Eye (tissue), 1 donor: ENCODE results near the gene FRAT1.

Experiments
- DNase-seq: peaks from one replicate; pipeline ENCODE4 v3.0.0-alpha.2; 2015

FRAT1 gene

DNA sequence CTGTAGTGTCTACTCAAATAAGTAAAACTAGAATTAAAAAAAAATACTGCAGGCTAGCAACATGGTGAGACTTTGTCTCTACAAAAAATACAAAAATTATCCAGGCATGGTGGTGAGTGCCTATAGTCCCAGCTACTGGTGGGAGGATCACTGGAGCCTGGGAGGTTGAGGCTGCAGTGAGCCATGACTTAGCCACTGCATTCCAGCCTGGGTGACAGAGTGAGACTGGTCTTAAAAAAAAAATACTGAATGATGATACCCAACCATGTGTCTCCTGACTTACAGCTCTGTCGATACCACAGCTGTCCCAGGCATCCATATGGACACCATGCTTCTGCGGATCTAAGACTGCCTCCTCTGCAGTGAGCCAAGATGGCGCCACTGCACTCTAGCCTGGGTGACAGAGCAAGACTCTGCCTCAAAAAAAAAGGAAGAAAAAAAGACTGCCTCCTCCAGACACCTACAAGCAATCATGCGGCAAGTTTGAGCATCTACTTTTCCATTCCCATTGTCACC, 7.9 kb upstream of the FRAT1 start:
- DNase-seq = no peak

DNA sequence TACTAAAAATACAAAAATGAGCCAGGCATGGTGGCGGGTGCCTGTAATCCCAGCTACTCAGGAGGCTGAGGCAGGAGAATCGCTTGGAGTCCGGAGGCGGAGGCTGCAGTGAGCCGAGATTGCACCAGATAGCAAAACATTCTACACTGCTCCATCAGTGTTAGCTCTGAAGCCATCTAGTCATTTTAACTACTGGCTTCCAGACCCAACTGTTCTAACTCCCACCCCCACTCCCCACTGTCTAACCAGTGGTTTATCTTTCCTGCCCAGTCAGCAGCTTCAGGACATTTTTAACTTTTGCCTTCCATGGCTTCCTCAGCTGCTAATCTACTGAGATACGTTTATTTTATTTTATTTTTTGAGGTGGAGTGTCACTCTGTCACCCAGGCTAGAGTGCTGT, 6.2 kb upstream of the FRAT1 start:
- no peak for DNase-seq

DNA sequence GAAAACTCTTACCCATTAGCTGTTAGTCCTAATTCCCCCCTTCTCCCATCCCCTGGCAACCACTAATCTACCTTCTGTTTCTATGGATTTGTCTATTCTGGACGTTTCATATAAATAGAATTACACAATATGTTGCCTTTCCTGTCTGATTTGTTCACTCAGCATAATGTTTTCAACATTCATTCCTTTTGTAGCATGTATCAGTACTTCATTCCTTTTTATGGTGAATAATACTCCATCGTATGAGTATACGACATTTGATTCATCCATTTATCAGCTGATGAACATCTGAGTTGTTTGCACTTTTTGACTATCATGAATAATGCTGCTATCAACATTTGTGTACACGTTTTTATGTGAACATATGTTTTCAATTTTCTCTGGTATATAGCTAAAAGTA, 4.4 kb upstream of the FRAT1 start:
- no peak for DNase-seq

DNA sequence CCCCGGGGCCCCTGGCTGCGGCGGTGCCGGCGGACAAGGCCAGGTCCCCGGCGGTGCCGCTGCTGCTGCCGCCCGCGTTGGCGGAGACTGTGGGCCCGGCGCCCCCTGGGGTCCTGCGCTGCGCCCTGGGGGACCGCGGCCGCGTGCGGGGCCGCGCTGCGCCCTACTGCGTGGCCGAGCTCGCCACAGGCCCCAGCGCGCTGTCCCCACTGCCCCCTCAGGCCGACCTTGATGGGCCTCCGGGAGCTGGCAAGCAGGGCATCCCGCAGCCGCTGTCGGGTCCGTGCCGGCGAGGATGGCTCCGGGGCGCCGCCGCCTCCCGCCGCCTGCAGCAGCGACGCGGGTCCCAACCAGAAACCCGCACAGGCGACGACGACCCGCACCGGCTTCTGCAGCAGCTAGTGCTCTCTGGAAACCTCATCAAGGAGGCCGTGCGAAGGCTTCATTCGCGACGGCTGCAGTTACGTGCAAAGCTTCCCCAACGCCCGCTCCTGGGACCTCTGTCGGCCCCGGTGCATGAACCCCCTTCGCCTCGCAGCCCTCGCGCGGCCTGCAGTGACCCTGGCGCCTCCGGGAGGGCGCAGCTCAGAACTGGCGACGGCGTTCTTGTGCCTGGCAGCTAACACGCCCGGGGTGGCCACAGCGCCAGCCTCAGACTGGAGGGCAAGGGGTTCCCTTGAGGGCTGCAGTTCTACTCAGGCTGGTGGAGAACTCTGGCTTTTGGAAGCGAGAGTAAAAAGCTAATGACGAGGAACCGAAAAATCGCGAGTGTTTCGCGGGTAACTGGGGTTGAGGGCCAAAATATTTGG, 804 bp downstream of the FRAT1 start:
- peak; percentile 85 for DNase-seq

DNA sequence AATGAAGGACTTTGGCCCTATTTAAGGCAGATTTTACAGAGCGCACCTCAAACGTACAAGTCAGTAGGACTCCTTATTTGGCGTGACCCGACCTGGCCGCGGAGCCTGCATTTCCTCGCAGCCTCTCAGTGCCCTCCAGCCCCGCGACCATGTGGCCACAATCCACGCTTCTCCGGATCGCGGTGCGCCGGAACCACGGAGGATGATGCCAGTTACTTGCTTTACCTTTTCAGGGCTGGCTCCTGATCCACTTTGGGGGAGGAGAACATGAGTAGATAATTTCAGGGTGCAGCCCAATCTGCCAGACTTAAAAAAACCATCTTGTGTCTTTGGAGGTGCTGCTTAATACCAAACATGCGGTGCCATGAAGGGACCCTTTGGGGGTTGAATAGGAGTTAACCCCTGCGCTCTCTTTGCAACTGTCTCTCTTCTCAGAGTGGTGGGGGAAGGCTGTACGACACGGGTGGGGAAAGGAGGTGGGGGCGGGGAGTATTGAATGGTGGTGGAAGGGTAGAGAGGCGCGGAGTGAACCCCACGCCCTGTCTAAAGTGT, 1.5 kb downstream of the FRAT1 start:
- no peak for DNase-seq

DNA sequence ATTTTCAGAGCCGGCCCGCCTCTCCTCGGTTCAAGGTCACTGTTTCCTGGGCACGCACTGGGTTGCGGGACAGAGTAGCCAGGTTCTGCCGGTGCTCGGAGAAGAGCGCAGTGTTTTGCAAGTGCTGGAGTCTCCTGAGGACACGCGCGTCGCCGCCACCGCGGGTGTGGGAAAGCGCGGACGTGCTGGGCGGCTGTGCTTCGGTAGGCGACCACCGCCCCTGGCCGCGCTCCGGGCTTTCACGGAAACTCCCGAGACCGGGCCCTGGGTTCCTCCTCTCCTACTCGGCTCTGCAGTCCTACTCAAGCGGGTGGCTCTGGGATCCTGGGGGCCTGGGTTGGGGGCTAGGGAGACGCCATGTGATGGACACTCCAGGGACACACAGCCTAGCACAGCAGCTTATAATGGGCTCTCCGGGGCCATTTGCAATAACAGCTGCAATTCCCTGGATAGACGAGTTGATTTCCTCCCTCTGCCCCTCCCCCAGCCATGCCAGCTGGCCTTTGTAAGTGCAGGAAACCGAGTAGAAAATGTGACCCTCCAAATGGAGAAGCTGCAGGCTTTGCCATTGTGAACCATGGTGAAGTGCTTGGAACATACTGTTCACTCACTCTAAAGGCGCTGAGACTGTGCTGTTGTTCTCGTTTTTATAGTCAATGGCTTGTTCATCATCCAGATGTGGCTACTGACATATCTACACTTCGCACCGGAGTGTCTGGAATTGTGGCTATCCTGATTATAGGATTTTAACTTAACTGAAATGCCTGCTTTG, 2.1 kb downstream of the FRAT1 start:
- DNase-seq = peak; percentile 93

DNA sequence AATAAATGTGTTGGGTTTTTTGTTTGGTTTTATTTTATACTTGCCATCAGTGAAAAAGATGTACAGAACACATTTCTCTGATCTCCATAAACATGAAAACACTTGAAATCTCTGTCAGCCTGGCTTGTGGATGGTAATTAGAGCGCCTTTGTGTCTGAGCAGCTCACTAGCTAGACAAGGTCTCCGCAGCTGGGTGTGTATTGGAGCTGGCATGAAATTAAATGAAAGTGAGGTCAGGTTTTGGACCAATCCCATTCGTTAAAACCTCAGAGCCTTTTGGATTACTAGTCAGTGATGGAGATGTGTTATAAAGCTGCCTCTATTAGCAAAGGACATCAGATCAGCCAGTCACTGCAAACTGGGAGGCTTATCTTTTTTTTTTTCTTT, 2.7 kb downstream of the FRAT1 start:
- peak; percentile 85 for DNase-seq

DNA sequence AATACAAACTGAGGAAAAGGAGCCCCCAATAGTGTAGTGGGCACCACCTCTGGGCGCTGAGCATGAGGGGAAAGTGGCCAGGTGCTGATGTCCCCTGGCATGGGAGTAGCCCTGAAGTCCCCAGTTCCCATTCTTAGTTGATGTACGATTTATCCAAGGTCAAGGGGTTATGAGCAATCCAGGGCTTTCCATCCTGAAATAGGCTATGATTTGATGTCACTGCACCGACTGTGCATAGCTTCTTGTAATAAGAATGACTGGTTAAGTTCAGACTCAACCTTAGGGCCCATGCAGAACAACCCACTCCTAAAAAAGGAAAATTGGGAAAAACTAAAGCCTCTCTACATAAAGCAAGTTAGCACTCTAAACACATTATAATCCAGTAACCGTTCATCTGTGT, 4.4 kb downstream of the FRAT1 start:
- DNase-seq = no peak

DNA sequence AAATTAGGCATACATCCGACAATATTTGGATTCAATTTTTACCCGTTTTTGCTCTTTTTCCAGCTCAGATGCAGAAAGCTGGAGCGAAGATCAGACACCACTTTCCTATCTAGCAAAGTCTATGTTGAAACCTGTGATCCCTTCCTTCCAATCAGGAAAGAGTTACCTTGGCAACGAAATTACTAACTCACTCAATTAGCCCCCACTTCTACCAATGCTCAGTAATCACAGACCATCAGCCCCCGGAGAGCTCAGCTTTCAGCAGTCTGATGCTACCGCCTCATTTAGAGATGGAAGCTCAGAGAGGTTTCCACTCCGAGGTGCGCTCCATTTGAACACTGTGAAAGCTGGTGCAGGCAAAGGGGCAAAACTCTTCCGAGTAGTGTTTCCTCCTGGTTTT, 6.7 kb downstream of the FRAT1 start:
- peak; percentile 23 for DNase-seq

DNA sequence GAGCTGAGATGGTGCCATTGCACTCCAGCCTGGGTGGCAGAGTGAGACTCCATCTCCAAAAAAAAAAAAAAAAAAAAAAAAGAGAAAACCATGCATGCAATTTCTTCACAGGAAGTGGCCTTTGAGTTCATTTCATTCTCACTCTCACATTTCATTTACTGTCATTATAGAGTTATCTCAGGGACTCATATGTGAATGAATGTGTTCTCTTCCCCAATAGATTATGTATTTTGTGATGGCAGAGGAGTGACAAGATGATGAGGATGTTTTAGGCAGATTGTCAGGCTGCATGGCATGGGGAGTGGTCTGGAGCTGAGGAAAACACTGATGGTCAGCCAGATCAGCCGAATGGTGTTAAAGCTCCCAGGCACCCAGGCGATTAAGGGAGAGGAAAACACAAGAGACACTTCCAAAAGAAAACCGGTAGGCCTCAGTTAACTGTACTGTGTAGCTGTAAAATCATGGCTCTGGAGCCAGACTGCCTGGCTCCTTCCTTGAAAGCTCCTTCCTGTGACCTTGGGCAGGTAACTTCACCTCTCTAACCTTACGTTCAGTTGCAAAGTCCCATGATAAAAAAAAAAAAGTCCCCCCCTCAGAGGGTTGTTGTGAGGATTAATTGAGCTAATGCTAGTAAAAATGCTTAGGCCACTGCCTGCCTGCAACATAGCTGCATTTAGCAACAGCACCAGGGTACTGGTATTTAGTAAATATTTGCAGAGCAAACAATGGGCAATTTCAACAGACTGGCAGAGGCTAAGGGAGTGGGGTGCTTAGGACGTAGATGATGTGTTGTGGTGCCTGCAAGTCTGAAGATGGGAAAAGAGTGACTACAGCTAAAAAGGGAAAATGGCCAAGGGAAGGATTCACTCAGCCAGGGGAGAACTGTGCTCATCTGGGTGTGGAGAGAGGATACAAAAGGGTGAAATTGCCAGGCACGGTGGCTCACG, 8.6 kb downstream of the FRAT1 start:
- no peak for DNase-seq

DNA sequence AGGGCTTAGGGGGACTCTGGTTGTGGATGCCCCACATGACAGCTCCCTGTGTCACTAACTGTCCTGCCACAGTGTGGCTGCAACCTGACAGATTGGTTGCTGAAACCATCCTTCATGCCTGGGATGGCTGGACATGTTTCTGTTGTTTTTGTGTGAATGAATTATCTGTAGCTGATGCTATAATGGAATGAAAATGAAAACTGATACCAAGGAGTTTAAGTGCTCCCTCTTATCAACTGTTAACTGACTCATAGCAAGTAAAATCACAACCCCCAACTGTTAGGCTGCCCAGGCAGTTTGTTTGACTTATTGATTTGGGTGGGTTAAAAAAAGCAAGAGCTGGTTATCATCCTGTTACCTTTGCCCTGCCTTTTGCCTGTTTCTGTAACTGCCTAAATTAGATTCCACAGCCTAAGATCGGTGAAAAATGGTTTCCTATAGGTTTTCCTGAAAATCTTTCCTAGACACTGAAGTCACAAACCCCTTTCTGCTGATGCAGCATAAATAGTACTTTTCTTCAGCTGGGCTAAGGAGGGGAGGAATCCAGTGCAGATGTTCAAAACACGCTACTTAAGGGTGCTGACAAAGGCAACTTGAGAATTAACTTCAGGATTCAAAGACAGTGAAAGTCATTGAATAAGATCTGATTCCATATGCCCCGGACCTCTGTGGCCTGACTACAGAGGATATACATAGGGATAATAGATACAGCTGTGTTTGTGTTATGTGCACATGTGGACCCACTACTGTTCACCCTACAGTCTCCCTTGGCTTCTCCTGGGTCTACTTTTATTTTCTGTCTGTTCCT, 9.8 kb downstream of the FRAT1 start:
- no peak for DNase-seq

DNA sequence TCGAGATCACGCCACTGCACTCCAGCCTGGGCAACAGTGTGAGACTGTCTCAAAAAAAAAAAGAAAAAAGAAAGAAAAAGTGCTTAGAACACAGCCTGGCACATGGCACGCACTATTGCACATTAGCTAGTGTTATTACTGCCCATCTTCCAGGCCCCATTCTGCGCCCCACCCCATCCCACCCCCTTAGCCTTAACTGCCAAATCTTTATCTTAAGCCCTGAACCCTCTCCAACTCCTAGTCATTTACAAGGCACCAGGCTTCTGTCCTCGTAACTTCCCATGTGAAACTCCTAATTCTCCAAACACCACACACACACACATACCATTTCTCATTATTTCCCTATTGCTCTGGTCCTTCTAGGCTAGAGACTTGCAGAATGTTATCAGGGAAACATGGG, 10.7 kb downstream of the FRAT1 start:
- no peak for DNase-seq

DNA sequence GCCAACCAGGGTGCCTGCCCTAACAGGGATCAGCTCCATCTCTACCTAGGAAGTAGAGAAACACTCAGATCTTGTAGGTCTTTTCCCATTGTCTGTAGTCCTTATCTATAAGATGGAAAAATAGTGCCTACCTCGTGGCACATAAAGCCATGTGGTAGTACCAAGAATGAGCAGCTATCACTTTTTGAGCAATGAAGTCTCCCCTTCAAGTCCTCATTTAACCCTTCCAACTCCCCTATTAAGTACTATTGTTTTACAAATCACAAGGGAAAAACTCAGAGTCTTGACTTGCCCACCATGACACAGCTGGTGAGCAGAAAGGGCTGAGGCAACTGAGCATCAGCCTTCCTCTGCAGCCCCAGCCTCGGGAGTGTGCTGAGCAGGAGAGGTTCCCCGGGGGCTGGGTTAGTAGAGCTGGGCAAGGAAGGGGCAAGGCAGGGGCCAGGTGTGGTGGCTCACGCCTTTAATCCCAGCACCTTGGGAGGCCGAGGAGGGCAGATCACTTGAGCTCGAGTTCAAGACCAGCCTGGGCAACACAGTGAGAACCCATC, 12.2 kb downstream of the FRAT1 start:
- DNase-seq = no peak

DNA sequence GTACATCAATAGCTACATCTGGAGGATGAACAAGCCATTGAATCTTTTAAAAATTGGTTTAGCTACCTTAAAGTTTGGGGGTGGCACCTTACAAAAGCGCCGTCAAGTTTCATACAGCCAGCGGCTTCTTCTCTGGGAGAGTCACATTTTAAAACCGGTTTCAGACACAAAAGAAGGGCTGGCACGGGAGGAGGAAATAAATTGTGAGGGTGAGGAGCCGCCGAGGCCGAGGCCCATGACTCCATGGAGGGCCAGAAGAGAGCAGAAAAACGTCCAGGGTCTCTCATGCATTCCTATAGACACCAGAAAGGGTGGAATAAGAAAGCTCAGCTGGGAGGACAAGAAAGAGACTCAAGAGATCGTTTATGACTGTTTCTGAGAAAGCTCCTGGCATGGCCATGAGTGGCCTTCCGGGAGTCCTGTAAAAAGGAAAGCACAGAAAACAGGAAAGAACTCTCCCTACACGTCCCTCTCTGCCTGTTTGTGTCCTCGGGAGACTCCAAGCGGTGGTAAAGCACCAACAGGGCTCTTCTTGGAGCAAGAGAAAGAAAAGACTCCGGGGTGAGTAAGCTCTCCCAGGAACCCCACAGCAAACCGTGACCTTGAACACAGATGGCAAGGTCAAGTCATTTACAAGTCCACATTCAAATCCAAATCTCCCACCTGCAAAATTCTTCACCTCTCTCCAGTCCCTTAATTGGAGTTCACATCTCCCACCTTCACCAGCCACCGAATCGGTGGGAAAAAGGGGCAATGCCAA, 13.7 kb downstream of the FRAT1 start:
- peak; percentile 81 for DNase-seq

DNA sequence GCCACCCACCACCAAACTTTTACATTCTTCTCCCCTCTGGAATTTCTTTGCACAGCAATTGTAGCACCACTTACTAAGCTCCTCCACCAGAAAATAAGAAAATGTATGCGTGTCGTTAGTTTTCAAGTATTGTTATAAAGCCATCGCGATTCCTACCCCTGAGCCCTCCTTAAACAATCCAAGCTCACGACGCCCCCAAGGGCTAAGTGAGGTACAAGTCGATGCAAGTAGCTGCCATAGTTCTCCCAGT, 14.2 kb downstream of the FRAT1 start:
- DNase-seq = peak; percentile 82

DNA sequence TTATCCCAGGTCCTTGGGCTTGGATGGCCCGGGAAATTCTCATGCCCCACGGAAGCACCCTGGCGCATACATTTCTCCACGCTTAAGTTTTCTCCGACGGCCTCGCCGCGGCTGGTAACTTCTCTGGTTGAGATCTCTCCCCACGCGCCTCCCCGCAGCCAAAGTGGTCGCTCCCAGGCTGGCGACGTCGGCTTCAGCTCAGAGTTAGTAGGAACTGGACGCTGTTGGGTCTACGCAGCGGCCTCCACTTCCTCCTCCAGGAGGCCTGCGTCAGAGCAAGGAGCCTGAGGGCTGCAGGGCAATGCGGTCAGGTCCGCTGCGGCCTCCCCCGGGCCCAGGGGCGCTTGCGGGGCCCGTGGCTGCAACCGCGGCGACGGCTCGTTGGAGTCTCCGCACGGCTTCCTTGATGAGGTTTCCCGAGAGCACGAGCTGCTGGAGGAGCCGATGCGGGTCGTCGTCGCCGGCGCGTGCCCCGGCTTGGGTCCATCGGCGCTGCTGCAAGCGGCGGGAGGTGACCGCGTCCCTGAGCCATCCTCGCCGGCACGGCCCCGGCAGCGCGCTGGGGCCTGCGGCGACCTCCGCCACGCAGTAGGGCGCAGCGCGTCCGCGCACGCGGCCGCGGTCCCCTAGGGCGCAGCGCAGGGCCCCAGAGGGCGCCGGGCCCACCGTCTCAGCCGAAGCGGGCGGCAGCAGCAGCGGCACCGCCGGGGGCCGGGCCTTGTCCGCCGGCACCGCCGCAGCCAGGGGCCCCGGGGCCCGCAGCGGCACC, 14.7 kb downstream of the FRAT1 start:
- DNase-seq = peak; percentile 78

DNA sequence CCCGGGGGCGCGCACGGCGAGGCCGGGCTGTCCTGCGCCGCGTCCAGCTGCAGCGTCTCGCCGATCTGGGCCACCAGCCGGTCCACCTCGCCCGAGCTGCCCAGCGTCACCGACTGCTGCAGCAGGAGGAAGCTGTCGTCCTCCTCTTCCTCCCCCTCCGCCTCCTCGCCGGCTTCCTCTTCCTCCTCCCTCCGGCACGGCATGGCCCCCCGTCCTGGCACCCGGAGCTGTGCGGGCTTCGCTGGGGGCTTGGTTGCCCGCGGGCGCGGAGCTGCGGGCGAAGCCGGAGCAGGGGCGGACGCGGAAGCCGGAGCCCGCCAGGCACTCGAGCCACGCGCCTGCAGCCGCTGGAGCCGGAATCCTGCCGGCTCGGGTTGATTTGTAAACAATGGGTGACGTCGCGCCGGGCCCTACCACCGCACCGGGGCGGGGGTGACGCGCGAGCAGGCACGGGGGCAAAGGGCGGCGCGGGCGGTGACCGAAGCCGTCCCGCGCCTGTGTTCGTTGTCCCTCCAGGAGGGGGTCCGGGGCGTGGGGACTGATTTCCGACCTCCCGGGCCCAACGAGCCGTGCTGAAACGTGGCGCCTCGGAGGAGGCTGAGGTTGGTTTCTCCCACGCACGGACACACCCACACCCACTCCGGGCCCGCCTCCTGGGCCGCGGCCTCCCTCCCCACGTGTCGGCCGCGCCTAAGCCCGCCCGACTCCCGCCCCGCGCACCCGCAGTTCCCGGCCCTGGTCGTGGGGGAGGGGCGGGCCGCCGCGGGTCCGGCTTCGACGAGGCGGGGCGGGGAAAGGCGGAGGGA, 15.5 kb downstream of the FRAT1 start, which contains the start of gene FRAT2:
Gene FRAT2 (minus strand): TSS at position 360 of the 806 bp plus-strand sequence. CDS start 157 bp downstream, at position 203.
- peak; percentile 96 for DNase-seq

DNA sequence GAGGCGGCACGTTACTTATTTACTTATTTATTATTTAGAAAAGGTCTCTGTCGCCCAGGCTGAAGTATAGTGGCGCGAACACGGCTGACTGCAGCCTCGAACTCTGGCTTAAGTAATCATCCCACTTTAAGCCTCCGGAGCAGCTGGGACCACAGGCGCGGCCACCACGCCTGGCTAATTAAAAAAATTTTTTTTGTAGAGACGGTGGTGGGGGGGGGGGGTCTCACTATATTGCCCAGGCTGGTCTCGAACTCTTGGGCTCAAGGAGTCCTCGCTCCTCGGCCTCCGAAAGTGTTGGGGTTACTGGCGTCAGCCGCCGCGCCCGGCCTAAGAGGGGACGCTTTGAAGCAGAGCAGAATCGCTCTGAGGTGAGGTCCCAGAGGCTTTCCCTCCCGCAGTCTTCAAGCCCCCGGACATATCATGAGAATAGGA, 16.1 kb downstream of the FRAT1 start:
- no peak for DNase-seq

DNA sequence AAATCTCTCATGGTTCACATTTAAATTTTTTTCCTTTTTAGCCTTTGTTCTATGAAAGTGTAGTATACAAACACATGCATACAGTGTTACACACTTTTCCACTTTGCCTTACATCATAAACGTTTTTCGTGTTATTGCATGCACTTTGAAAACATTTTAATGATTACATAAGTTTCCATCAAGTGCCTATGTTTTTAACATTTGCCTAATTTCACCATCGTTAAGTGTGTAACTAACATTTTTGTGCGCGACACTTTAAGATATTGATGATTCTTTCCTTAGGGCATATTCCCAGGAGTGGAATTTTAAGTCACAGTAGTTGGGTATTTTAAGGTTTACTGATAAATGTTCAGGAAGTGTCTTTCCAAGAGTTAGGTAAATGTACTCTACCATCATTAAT, 16.9 kb downstream of the FRAT1 start:
- DNase-seq = peak; percentile 54
